D341Med (cell line): Measurements from ENCODE around the gene KDM3B.
A peak's percentile ranks its signal among the peaks of the same experiment; 100 is the strongest.

ENCODE experiments used
- DNase-seq: peaks from one replicate; pipeline ENCODE4 v3.0.0; 2012; ENCODE audit warnings: low spot score

Gene KDM3B

DNA sequence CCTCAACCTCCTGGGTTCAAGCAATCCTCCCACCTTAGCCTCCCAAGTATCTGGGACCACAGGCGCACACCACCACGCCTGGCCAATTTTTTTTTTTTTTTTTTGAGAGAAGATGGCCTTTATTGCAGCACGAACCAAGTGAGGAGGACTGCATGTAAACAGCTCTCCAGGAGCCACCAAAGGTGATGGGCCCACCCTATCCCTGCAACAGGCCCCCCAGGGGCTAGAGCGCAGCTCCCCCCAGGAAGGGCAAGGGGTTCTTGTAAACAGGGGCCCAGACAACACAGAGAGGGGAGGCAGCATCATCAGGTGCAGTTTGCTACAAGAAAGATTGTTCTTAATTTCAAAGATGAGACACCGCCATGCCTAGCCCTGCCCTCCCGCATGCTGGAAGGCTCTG lies 100.2 kb downstream of the KDM3B start:
- no peak for DNase-seq

DNA sequence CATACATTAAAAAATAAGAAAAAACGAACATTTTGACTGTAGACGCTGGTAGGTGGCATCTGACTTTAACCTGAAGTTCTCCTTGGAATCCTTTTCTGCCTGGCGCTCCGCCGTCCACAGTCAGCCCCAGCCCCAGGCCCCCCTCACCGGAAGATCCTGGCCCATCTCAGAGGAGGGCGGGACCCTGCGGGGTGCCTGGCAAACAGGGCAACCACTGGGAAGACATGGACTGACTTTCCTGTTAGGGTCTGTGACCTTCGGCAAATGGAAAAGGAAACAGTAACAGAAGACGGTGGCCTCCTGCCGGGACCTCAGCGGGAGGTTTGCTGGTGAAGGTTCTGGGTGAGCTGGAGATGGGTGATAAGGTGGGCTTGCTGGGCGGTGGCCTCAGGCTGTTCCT lies 101.1 kb downstream of the KDM3B start:
- DNase-seq = no peak

DNA sequence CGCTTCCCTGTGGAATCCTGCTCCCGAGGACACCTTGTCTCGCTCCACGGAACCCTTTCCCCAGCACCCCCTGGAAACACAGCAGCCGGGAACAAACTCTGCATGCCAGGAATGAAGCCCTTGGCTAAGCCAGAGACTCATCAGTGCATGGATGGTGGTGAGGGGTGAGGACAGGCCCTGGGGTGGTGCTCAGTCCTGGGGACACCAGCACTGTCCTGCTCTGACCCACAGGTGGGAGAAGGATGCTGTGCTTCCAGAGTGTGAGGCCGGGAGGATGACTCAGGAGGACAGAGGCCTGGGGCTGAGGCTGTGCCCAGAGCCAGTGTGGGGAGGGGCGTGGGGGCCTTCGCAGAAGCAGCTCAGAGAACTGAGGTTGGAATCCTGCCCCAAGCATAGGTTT lies 101.6 kb downstream of the KDM3B start:
- DNase-seq = no peak

- no peak for DNase-seq
Measured at GRCh38 chr5:138455232-138455930, 102.9 kb downstream of the KDM3B start.

GRCh38 chr5:138457531-138458275 lies 105.2 kb downstream of the KDM3B start:
- DNase-seq = no peak

- no peak for DNase-seq
Measured at GRCh38 chr5:138458384-138458783, 105.9 kb downstream of the KDM3B start.

DNA sequence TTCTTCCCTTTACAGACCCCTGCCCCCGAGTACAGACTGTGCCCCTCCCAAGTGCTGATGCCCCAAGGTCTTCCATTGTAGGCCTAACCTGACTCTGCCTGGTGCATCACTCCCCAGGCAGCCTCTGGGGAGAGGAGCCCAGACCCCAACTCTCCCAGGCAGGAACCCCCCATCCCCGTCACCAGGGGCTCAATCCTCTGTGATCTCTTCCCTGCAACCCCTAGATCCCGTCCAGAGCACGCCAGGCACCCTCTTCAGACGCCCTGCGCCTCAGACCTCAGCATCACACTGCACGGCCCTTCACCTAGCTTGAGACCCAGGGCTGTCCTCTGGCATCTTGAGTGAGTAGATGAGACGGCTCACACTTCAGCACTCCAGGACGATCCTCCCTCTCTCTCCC lies 106.4 kb downstream of the KDM3B start:
- no peak for DNase-seq

GRCh38 chr5:138459311-138459933 lies 106.9 kb downstream of the KDM3B start:
- no peak for DNase-seq

- DNase-seq = no peak
Measured at GRCh38 chr5:138460032-138460693, 107.7 kb downstream of the KDM3B start.

- DNase-seq = no peak
Measured at GRCh38 chr5:138461343-138462125, 109.0 kb downstream of the KDM3B start.

DNA sequence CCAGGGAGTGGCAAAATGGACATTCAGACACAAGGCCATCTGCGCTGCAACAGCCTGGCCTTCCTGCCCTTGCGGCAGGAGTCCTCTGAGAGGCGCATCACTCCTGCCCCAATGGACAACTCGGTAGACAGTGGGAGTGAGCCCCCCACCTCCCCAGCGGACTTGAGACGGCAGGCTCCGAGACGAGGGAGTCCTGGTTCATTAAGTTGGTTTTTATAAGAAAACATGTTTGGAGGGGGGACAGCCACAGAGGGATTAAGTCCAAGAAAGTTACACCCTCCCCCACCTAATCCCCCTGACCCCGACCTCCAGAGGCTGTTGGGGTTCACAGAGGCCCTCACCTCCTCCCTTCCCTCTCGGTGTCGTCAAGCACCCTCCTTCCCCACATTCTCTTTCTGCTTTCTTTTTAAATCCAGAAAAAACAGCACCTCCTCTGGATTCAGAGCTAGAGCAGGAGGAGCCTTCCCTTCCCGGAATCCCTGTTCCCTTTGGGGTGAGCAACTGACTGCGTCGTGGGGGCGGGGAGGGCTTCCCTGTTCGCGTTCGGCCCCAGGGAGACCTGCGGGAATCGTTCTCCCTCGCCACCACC lies 111.0 kb downstream of the KDM3B start:
- no peak for DNase-seq

DNA sequence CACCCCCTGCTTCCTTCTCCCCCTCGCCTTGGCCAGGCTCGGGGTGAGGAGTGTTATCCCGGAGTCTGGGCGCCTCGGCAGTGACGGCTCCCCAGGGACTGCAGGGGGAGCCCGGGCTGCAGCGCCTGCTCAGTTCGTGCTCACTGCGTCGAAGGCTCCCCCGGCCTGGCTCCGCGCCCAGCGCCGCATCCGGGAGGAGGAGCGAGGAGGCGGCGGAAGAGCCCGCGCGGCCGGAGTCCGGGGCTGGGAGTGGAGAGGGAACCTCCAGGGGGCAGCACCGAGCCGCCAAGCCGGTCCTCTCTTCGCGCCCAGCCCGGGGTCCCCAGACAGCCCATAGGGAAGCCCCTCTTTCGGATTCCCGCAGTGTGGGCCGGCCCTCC lies 111.5 kb downstream of the KDM3B start:
- DNase-seq = peak; percentile 96

DNA sequence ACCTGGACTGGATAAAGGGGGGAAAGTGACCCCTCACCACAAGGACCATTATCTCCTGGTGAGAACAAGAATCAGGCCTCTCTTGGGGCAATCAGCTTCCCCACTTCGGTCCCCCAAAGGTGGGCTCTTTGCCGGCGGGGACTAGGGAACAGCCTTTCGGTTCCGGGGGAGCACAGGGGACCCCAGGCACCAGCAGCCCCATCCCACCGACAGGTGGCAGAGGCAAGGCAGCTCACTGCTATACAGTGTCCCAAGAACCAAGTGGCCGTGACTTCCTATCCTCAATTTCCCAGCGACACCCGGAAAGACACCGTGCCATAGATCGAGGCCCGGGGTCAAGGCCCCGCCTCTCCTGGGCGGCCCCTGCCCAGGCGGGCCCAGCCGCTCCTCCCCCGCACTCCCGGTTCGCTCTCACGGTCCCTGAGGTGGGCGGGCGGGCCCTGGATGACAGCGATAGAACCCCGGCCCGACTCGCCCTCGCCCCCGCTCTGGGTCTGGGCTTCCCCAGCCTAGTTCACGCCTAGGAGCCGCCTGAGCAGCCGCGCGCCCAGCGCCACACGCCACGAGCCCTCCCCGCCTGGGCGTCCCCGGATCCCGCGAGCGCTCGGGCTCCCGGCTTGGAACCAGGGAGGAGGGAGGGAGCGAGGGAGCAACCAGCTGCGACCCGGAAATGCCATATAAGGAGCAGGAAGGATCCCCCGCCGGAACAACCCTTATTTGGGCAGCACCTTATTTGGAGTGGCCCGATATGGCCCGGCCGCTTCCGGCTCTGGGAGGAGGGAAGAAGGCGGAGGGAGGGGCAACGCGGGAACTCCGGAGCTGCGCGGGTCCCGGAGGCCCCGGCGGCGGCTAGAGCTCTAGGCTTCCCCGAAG lies 112.1 kb downstream of the KDM3B start:
- peak; percentile 92 for DNase-seq

GRCh38 chr5:138465261-138466124 lies 113.0 kb downstream of the KDM3B start, which contains the start of gene EGR1:
TSS of gene EGR1 (plus strand) at chr5:138465479. CDS start at chr5:138465762, 283 bp downstream.
- DNase-seq = peak; percentile 89

GRCh38 chr5:138466125-138466899 lies 113.8 kb downstream of the KDM3B start:
- no peak for DNase-seq

GRCh38 chr5:138466900-138467710 lies 114.6 kb downstream of the KDM3B start:
- DNase-seq = no peak

DNA sequence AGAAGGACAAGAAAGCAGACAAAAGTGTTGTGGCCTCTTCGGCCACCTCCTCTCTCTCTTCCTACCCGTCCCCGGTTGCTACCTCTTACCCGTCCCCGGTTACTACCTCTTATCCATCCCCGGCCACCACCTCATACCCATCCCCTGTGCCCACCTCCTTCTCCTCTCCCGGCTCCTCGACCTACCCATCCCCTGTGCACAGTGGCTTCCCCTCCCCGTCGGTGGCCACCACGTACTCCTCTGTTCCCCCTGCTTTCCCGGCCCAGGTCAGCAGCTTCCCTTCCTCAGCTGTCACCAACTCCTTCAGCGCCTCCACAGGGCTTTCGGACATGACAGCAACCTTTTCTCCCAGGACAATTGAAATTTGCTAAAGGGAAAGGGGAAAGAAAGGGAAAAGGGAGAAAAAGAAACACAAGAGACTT lies 115.2 kb downstream of the KDM3B start:
- no peak for DNase-seq
